ENCODE data around the gene HCLS1. TPM values are rescaled to one million over a fixed set of nuclear protein-coding genes. Genes with fewer than 3 reads are reported as not detected.

The HCLS1 gene
- polyA plus RNA-seq, 1 donor (not counting 4 experiments of a cell fraction or from before 2014, with no cell fraction given), result 0.10 TPM

DNA sequence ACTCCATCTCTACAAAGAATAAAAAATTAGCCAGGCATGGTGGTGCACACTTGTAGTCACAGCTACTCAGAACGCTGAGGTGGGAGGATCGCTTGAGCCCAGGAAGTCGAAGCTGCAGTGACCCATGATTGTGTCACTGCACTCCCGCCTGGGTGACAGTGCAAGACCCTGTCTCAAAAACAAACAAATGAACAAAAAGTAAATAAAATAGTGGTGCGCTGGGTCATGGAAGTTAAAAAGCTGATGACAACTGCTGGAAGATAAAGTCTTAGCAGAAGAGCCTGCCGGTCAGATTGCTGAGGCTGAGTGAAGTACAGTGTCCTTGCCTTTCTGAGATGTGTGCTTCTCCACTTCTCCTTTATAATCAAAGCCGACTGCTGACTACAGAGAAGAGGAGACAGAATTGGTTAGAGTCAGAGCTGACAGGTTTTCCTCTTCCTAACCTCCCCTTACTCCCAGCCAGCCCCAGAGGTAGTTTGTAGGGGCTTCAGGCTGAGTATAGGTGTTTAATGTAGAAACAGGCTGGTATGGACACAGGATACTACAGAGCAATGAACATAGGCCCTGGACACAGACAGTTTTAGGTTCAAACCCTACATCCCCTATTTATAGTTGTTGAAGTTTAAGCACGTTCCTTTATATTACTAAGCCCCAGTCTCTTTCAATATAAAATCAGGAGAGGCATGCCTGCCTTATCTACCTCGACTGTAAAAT lies 17.9 kb downstream of the HCLS1 start:
- Histone ChIP-seq H3K9me1 (ENCODE audit: control insufficient read depth, extremely low read depth, insufficient read depth, low read length) (no peaks in the 10 kb centered on the region), H3K27ac (ENCODE audit: control insufficient read depth, insufficient read depth, low read length) (no peak overlapping the region), H3K9me3 (ENCODE audit: control insufficient read depth, low read depth, low read length) (no peaks in the 10 kb centered on the region), H2AFZ (ENCODE audit: control insufficient read depth, low read length) (no peak overlapping the region), H3K4me3 (ENCODE audit: control insufficient read depth in 2 of 3, extremely low read depth in 1 of 3, insufficient read depth in 2 of 3, low read depth in 1 of 3, low read length in 3 of 3) (no peak overlapping the region), H3K9ac (ENCODE audit: control insufficient read depth, extremely low read depth, insufficient read depth, low read length) (no peak overlapping the region), H3K4me1 (ENCODE audit: control insufficient read depth, extremely low read depth, insufficient read depth, low read length) (no peaks in the 10 kb centered on the region), H3K36me3 (ENCODE audit: control insufficient read depth in 2 of 2, extremely low read depth in 1 of 2, insufficient read depth in 2 of 2, low read length in 2 of 2) (no peaks in the 10 kb centered on the region), H3K27me3 (ENCODE audit: control insufficient read depth, extremely low read depth, insufficient read depth, low read length) (no peaks in the 10 kb centered on the region), H4K20me1 (ENCODE audit: control insufficient read depth, extremely low read depth, insufficient read depth, low read length) (no peaks in the 10 kb centered on the region), H3K79me2 (ENCODE audit: control insufficient read depth, insufficient read depth, low read length) (no peaks in the 10 kb centered on the region), H3K4me2 (ENCODE audit: control insufficient read depth, extremely low read depth, insufficient read depth, low read depth, low read length) (no peak overlapping the region)
- FAIRE-seq (no peak), DNase-seq (ENCODE audit: low read depth, low spot score) (no peak)
- TF ChIP-seq EZH2 (IDR thresholded peaks at IDR 0.05; ENCODE audit: low read length), result no peak
- TF ChIP-seq, protein P1, sequence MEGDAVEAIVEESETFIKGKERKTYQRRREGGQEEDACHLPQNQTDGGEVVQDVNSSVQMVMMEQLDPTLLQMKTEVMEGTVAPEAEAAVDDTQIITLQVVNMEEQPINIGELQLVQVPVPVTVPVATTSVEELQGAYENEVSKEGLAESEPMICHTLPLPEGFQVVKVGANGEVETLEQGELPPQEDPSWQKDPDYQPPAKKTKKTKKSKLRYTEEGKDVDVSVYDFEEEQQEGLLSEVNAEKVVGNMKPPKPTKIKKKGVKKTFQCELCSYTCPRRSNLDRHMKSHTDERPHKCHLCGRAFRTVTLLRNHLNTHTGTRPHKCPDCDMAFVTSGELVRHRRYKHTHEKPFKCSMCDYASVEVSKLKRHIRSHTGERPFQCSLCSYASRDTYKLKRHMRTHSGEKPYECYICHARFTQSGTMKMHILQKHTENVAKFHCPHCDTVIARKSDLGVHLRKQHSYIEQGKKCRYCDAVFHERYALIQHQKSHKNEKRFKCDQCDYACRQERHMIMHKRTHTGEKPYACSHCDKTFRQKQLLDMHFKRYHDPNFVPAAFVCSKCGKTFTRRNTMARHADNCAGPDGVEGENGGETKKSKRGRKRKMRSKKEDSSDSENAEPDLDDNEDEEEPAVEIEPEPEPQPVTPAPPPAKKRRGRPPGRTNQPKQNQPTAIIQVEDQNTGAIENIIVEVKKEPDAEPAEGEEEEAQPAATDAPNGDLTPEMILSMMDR (optimal IDR thresholded peaks at IDR 0.05 in 1 of 3, IDR thresholded peaks at IDR 0.05 in 1 of 3, conservative IDR thresholded peaks at IDR 0.05 in 1 of 3; ENCODE audit: extremely low read depth in 1 of 3, insufficient read depth in 2 of 3, low read length in 3 of 3), result no peak
- dilution Hi-C loops (cut with MboI; ENCODE audit: extremely low pct_ligation_motif_present, low sequenced_read_pairs), result no loop called here

DNA sequence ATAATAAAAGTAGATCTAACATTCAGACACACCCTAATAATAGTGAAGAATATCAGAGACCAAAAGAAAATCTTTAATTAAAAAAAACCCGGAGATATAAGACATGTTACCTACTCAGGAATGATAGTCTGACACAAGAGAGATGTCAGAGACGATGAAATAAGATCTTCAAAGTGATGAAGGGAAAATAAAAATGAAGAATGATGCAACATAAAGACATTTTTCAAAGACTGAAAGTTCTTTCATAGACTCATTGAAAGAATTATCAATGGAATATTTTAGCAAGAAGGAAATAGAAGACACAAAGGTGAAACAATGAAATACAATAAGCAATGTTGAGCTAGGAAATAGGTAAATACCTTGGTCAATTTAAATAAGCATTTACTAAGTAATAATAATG lies 19.6 kb downstream of the HCLS1 start:
- Histone ChIP-seq H4K20me1 (ENCODE audit: control insufficient read depth, extremely low read depth, insufficient read depth, low read length) (no peaks in the 10 kb centered on the region), H3K79me2 (ENCODE audit: control insufficient read depth, insufficient read depth, low read length) (no peaks in the 10 kb centered on the region), H3K27ac (ENCODE audit: control insufficient read depth, insufficient read depth, low read length) (no peak overlapping the region), H3K9me1 (ENCODE audit: control insufficient read depth, extremely low read depth, insufficient read depth, low read length) (no peaks in the 10 kb centered on the region), H3K27me3 (ENCODE audit: control insufficient read depth, extremely low read depth, insufficient read depth, low read length) (peaks cover 2% of the 10 kb centered on the region), H3K4me3 (ENCODE audit: control insufficient read depth in 2 of 3, extremely low read depth in 1 of 3, insufficient read depth in 2 of 3, low read depth in 1 of 3, low read length in 3 of 3) (no peak overlapping the region), H3K9ac (ENCODE audit: control insufficient read depth, extremely low read depth, insufficient read depth, low read length) (no peak overlapping the region), H3K4me2 (ENCODE audit: control insufficient read depth, extremely low read depth, insufficient read depth, low read depth, low read length) (no peak overlapping the region), H2AFZ (ENCODE audit: control insufficient read depth, low read length) (no peak overlapping the region), H3K9me3 (ENCODE audit: control insufficient read depth, low read depth, low read length) (no peaks in the 10 kb centered on the region), H3K36me3 (ENCODE audit: control insufficient read depth in 2 of 2, extremely low read depth in 1 of 2, insufficient read depth in 2 of 2, low read length in 2 of 2) (no peaks in the 10 kb centered on the region), H3K4me1 (ENCODE audit: control insufficient read depth, extremely low read depth, insufficient read depth, low read length) (no peaks in the 10 kb centered on the region)
- dilution Hi-C loops (cut with MboI; ENCODE audit: extremely low pct_ligation_motif_present, low sequenced_read_pairs), result no loop called here
- TF ChIP-seq, protein P1 (optimal IDR thresholded peaks at IDR 0.05 in 1 of 3, IDR thresholded peaks at IDR 0.05 in 1 of 3, conservative IDR thresholded peaks at IDR 0.05 in 1 of 3; ENCODE audit: extremely low read depth in 1 of 3, insufficient read depth in 2 of 3, low read length in 3 of 3), result no peak
- FAIRE-seq (no peak), DNase-seq (ENCODE audit: low read depth, low spot score) (no peak)

Data from keratinocyte (primary cell).